Endothelial cell of umbilical vein (primary cell): ENCODE measurements around the gene LHX6. TPM values are rescaled to one million over a fixed set of nuclear protein-coding genes. Genes with fewer than 3 reads are reported as not detected.

Source experiments
- BruUV-seq: library from RNA; stranded (reverse); fragments of 400-500 nt; replicated peaks from 2 replicates; lab custom pipeline; 2021; lab: Mats Ljungman, UMichigan
- CTCF ChIA-PET: fragments of 300-600, 350-600 bp; sonication (Branson Sonifier 250); formaldehyde crosslinking; loops from one replicate; lab custom pipeline; 2021; ENCODE audit warnings: antibody characterized with exemption, inconsistent platforms; lab: Charles Lee
- POLR2A ChIA-PET: fragments of 300-600, 350-600 bp; sonication (Branson Sonifier 250); formaldehyde crosslinking; loops from one replicate; lab custom pipeline; 2021; ENCODE audit warnings: antibody characterized with exemption, inconsistent platforms; lab: Charles Lee
- DNase-seq: peaks from one replicate; pipeline ENCODE4 v3.0.0-alpha.2; 2011; ENCODE audit warnings: low read depth, low spot score
- FAIRE-seq: peaks from 2 replicates; lab custom pipeline; 2011; peaks lifted over from hg19 to GRCh38; lab: Jason Lieb, UNC
- H2AFZ ChIP-seq: 2 replicates; pipeline ENCODE4 v1.6.0; 2012; ENCODE audit warnings: low read depth, low read length, control low read depth, inconsistent platforms
- H3K27ac ChIP-seq: 2 replicates; pipeline ENCODE4 v1.5.1; 2011; ENCODE audit warnings: low read depth, mild to moderate bottlenecking, control low read depth, low read length, moderate library complexity; ENCODE audit not compliant: insufficient read depth
- H3K27me3 ChIP-seq, 2 experiments: 2 replicates each; pipeline versions ENCODE4 v1.6.0 to v1.6.1; 2011; ENCODE audit warnings: low read length in 2 of 2, mixed read lengths in 1 of 2; ENCODE audit not compliant: control insufficient read depth in 2 of 2, insufficient read depth in 2 of 2
- H3K36me3 ChIP-seq, 2 experiments: 2 replicates in 1 of 2; 3 replicates in 1 of 2; pipeline ENCODE4 v1.5.1; 2011; ENCODE audit warnings: low read length in 2 of 2, mild to moderate bottlenecking in 1 of 2, moderate library complexity in 1 of 2; ENCODE audit not compliant: control insufficient read depth in 2 of 2, insufficient read depth in 2 of 2; ENCODE audit errors: extremely low read depth in 1 of 2
- H3K4me1 ChIP-seq: 3 replicates; pipeline ENCODE4 v1.5.1; 2011; ENCODE audit warnings: mild to moderate bottlenecking, low read length; ENCODE audit not compliant: control insufficient read depth, insufficient read depth; ENCODE audit errors: extremely low read depth
- H3K4me2 ChIP-seq: 2 replicates; pipeline ENCODE4 v1.6.1; 2011; ENCODE audit warnings: low read length, control low read depth, mixed read lengths; ENCODE audit not compliant: insufficient read depth
- H3K4me3 ChIP-seq, 3 experiments: fragments of 200-600 bp in 1 of 3; sonication (generic), shearing (Covaris generic) in 1 of 3; replicated peaks in 1 of 3; 2 replicates each; pipeline ENCODE4 v1.5.1; 2011 to 2016; ENCODE audit warnings: control low read depth in 3 of 3, low read length in 3 of 3, mild to moderate bottlenecking in 2 of 3, inconsistent platforms in 1 of 3, low read depth in 1 of 3, moderate library complexity in 1 of 3; ENCODE audit not compliant: insufficient read depth in 1 of 3
- H3K79me2 ChIP-seq: 2 replicates; pipeline ENCODE4 v1.6.0; 2012; ENCODE audit warnings: low read length, inconsistent platforms; ENCODE audit not compliant: control insufficient read depth, insufficient read depth
- H3K9ac ChIP-seq: replicated peaks from 2 replicates; pipeline ENCODE3; 2011; ENCODE audit warnings: low read length, control low read depth; ENCODE audit not compliant: insufficient read depth; ENCODE audit errors: extremely low read depth
- H3K9me1 ChIP-seq: replicated peaks from 3 replicates; pipeline ENCODE4 v1.6.0; 2011; ENCODE audit warnings: mild to moderate bottlenecking, low read length; ENCODE audit not compliant: control insufficient read depth, insufficient read depth; ENCODE audit errors: extremely low read depth
- H3K9me3 ChIP-seq: replicated peaks from 2 replicates; pipeline ENCODE4 v1.5.1; 2012; ENCODE audit warnings: low read length, inconsistent platforms; ENCODE audit not compliant: control insufficient read depth, insufficient read depth
- H4K20me1 ChIP-seq: replicated peaks from 2 replicates; pipeline ENCODE3; 2011; ENCODE audit warnings: mild to moderate bottlenecking, low read length; ENCODE audit not compliant: control insufficient read depth, insufficient read depth; ENCODE audit errors: extremely low read depth
- EZH2 ChIP-seq: IDR thresholded peaks from 2 replicates; pipeline ENCODE4 v1.6.1; 2012; ENCODE audit warnings: borderline replicate concordance, low read depth, mild to moderate bottlenecking, moderate library complexity, low read length, inconsistent platforms; ENCODE audit not compliant: severe bottlenecking
- FOS ChIP-seq: IDR thresholded peaks from 2 replicates; pipeline ENCODE4 v1.6.1; 2011; ENCODE audit warnings: mild to moderate bottlenecking, low read length, moderate library complexity, borderline replicate concordance; ENCODE audit not compliant: insufficient read depth
- JUN ChIP-seq: IDR thresholded peaks from 2 replicates; pipeline ENCODE4 v1.6.1; 2011; ENCODE audit warnings: borderline replicate concordance, low read depth; ENCODE audit not compliant: insufficient read length, insufficient read depth
- MYC ChIP-seq: IDR thresholded peaks from one replicate; pipeline ENCODE4 v1.6.1; 2011; ENCODE audit warnings: mild to moderate bottlenecking, low read depth, low read length
- POLR2A ChIP-seq: IDR thresholded peaks from 2 replicates; pipeline ENCODE4 v1.6.1; 2012; ENCODE audit warnings: low read depth, mild to moderate bottlenecking, control low read depth, low read length
- POLR2AphosphoS5 ChIP-seq: IDR thresholded peaks from 2 replicates; pipeline ENCODE4 v1.6.1; 2012; ENCODE audit warnings: low read depth, mild to moderate bottlenecking, control low read depth, low read length, moderate library complexity; ENCODE audit not compliant: insufficient read depth
- dilution Hi-C: fragments of 300-500 bp; cut with MboI; formaldehyde crosslinking; loops from one replicate; pipeline ENCODE4 v1.15.0; 2019; ENCODE audit warnings: low sequenced_read_pairs; ENCODE audit not compliant: extremely low pct_ligation_motif_present
- intact Hi-C: fragments of 100-400 bp; cut with micrococcal nuclease; formaldehyde crosslinking; loops from one replicate; pipeline ENCODE4 v1.10.0; 2022
- polyA plus RNA-seq, 4 experiments: library from polyadenylated mRNA; depleted of rRNA in 3 of 4; stranded (reverse) in 3 of 4; unstranded in 1 of 4; fragments of >200 nt; gene quantifications; 2 replicates each; pipeline versions ENCODE4 v1.2.1 to v1.2.3, GENCODE V29; 2011 to 2012; ENCODE audit warnings: missing spikeins in 1 of 4
- total RNA-seq: library from RNA; stranded (reverse); gene quantifications from 2 replicates; pipeline ENCODE4 v1.2.3, GENCODE V29; 2021
- TF ChIP-seq, protein P1 (sequence below): IDR thresholded peaks from 2 replicates; pipeline ENCODE4 v1.6.1; 2011; ENCODE audit not compliant: insufficient read depth, insufficient read length

Gene LHX6
- total and polyA plus RNA-seq, 2 donors (not counting 3 experiments of a cell fraction or from before 2014, with no cell fraction given), result 2.4 to 18.4 TPM

DNA sequence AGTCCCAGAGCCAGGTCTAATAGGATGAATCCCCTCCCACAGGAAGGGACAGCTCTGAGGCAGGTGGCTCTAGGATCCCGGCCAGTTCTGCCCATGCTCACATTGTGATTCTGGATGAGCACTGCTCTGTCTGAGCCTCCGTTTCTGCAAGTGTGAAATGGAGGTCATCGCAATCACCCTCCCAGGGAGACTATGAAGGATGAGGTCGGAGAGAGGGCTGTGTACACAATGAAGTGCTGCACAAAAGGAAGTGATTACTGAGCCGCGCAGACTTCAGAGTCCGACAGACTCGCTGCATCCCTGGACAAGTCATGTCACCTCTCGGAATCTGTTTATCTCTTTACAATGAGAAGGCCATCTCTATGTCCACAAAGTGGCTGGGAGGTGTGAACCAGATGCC, 21.7 kb downstream of the LHX6 start:
- no peak for DNase-seq
- Histone ChIP-seq H3K27ac (no peak overlapping the region), H3K9ac (no peak overlapping the region), H3K79me2 (no peaks in the 10 kb centered on the region), H3K9me3 (no peaks in the 10 kb centered on the region), H3K9me1 (no peaks in the 10 kb centered on the region), H3K36me3 (no peaks in the 10 kb centered on the region), H3K27me3 (peaks cover 0 to 11% of the 10 kb centered on the region in 2 experiments), H3K4me1 (no peaks in the 10 kb centered on the region), H4K20me1 (no peaks in the 10 kb centered on the region), H3K4me3 (no peak overlapping the region), H3K4me2 (no peak overlapping the region), H2AFZ (no peak overlapping the region)
- BruUV-seq, result no TSS peak
- dilution Hi-C loops, result no loop called here
- TF ChIP-seq, protein P1, sequence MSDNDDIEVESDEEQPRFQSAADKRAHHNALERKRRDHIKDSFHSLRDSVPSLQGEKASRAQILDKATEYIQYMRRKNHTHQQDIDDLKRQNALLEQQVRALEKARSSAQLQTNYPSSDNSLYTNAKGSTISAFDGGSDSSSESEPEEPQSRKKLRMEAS, result no peak
- TF ChIP-seq EZH2, result no peak
- TF ChIP-seq FOS, result no peak
- TF ChIP-seq MYC, result no peak
- no peak for TF ChIP-seq POLR2A
- TF ChIP-seq JUN, result no peak
- TF ChIP-seq POLR2AphosphoS5, result no peak
- intact Hi-C loops, result no loop called here
- CTCF ChIA-PET, result interaction anchor here (0.8 to 1.2 kb wide), 2 partner anchors 82 to 143 kb away, joined by 3 read pairs; no protein-coding TSS in a partner anchor
- POLR2A ChIA-PET, result no interaction called here
- no peak for FAIRE-seq
